Esophagus muscularis mucosa (tissue), 4 donors: ENCODE data around the gene FKBP10. TPM values are rescaled to one million over a fixed set of nuclear protein-coding genes. Genes with fewer than 3 reads are reported as not detected.
"Not testable (repeated sequence)": the region's sequence is repeated elsewhere in the genome, so short reads cannot be mapped to it uniquely, and the experiment has no call there.

Source experiments
- DNase-seq: peaks from one replicate; pipeline ENCODE4 v3.0.0-alpha.2; 2017; ENCODE audit errors: extremely low spot score
- H3K27ac ChIP-seq, 4 donors: fragments of 200-600 bp; sonication (generic); replicated peaks in 1 of 4; 1 replicate in 3 of 4; 2 replicates in 1 of 4; pipeline ENCODE4 v1.5.1; 2016 to 2019; ENCODE audit warnings: mild to moderate bottlenecking in 1 of 4
- H3K27me3 ChIP-seq, 4 donors: fragments of 200-600 bp; sonication (generic); one replicate each; pipeline versions ENCODE4 v1.5.1 to v1.6.0; 2016 to 2019
- H3K36me3 ChIP-seq, 4 donors: fragments of 200-600 bp; sonication (generic); one replicate each; pipeline ENCODE4 v1.5.1; 2016 to 2019
- H3K4me1 ChIP-seq, 4 donors: fragments of 200-600 bp; sonication (generic); one replicate each; pipeline ENCODE4 v1.5.1; 2016 to 2019
- H3K4me3 ChIP-seq, 4 donors: fragments of 200-600 bp; sonication (generic); 1 replicate in 2 of 4; 2 replicates in 2 of 4; pipeline ENCODE4 v1.5.1; 2016 to 2019; ENCODE audit warnings: mild to moderate bottlenecking in 4 of 4, moderate library complexity in 1 of 4
- H3K9me3 ChIP-seq, 4 donors: fragments of 200-600 bp; sonication (generic); 1 replicate in 3 of 4; 2 replicates in 1 of 4; pipeline ENCODE4 v1.5.1; 2016 to 2019
- CTCF ChIP-seq, 3 experiments: fragments of 200-600 bp in 2 of 3; fragments of 450-650 bp in 1 of 3; sonication (generic) in 2 of 3; IDR thresholded peaks; one replicate each; pipeline ENCODE4 v1.5.1; 2017 to 2019; ENCODE audit warnings: antibody characterized with exemption in 3 of 3, mild to moderate bottlenecking in 2 of 3, moderate library complexity in 1 of 3
- EP300 ChIP-seq: sonication (generic); formaldehyde crosslinking; IDR thresholded peaks from one replicate; pipeline ENCODE4 v1.6.1; 2017; ENCODE audit warnings: antibody characterized with exemption
- POLR2A ChIP-seq: fragments of 450-650 bp; IDR thresholded peaks from one replicate; pipeline ENCODE4 v1.6.1; 2017; ENCODE audit warnings: antibody characterized with exemption, moderate library complexity, mild to moderate bottlenecking, low read depth
- POLR2AphosphoS5 ChIP-seq, 2 donors: sonication (generic); formaldehyde crosslinking; IDR thresholded peaks; one replicate each; pipeline ENCODE4 v1.6.1; 2017; ENCODE audit warnings: antibody characterized with exemption in 2 of 2
- WGBS: methylation state at CpG from one replicate; pipeline ENCODE4 v1.1.5; 2018; 5-methylcytosine and 5-hydroxymethylcytosine counted together
- intact Hi-C: fragments of 100-400 bp; cut with DNase I; formaldehyde crosslinking; loops from one replicate; pipeline ENCODE4 v1.15.1; 2023
- total RNA-seq, 4 donors: library from RNA; depleted of rRNA; stranded (reverse); fragments of >200 nt; gene quantifications; one replicate each; pipeline versions ENCODE4 v1.1.0 to v1.2.1, GENCODE V29; 2016

Gene FKBP10
- total RNA-seq, 4 donors from 2014 or later, result 30.5 to 49.4 (median 33.8) TPM

- H3K27ac ChIP-seq, result peak overlapping the region; percentile 87 to 91 (median 87)
- WGBS, result 34% methylated on average over 4 of the region's 13 CpGs
Measured at GRCh38 chr17:41835214-41835799, 22.5 kb downstream of the FKBP10 start.

GRCh38 chr17:41835800-41836549, 23.2 kb downstream of the FKBP10 start, which contains the start of gene NT5C3B:
TSS of gene NT5C3B (minus strand) at chr17:41836232. CDS start at chr17:41836193, 39 bp downstream.
- intact Hi-C loops, result no loop called here
- no peak for DNase-seq
- H3K4me1 ChIP-seq, result peaks cover 11 to 22% (median 19%) of the 10 kb centered on the region in 4 donors
- peaks cover 10 to 25% (median 19%) of the 10 kb centered on the region in 4 donors for H3K36me3 ChIP-seq
- under 1% methylated on average over 14 of the region's 72 CpGs for WGBS
- TF ChIP-seq CTCF (IDR thresholded peaks at IDR 0.05) (no peak), POLR2A (no peak), EP300 (no peak), POLR2AphosphoS5 (IDR thresholded peaks at IDR 0.05) (peak; percentile 58 to 74)
- H3K9me3 ChIP-seq, result no peaks in the 10 kb centered on the region
- no peaks in the 10 kb centered on the region for H3K27me3 ChIP-seq
- peak within 1 kb of the TSS; percentile 87 to 91 (median 87) for H3K27ac ChIP-seq
- H3K4me3 ChIP-seq, result peak within 1 kb of the TSS; percentile 88 to 98 (median 91)

More at GRCh38 chr17:41835214-41835799, 22.5 kb downstream of the FKBP10 start:
- Histone ChIP-seq H3K4me1 (peaks cover 11 to 22% (median 19%) of the 10 kb centered on the region in 4 donors), H3K36me3 (peaks cover 17 to 32% (median 26%) of the 10 kb centered on the region in 4 donors), H3K9me3 (no peaks in the 10 kb centered on the region), H3K4me3 (peak overlapping the region; percentile 88 to 98 (median 91)), H3K27me3 (no peaks in the 10 kb centered on the region)
- no peak for DNase-seq
- TF ChIP-seq POLR2AphosphoS5 (IDR thresholded peaks at IDR 0.05), result no peak
- TF ChIP-seq CTCF (IDR thresholded peaks at IDR 0.05), result no peak
- no peak for TF ChIP-seq EP300
- TF ChIP-seq POLR2A, result no peak
- intact Hi-C loops, result no loop called here

- Histone ChIP-seq H3K27me3 (no peaks in the 10 kb centered on the region), H3K9me3 (no peaks in the 10 kb centered on the region), H3K4me3 (peak overlapping the region; percentile 88 to 98 (median 91)), H3K27ac (peak overlapping the region; percentile 87 to 91 (median 87)), H3K36me3 (peaks cover 5 to 18% (median 12%) of the 10 kb centered on the region in 4 donors), H3K4me1 (peaks cover 11 to 22% (median 19%) of the 10 kb centered on the region in 4 donors)
- intact Hi-C loops, result no loop called here
- 58% methylated on average over 16 of the region's 21 CpGs for WGBS
- TF ChIP-seq CTCF (IDR thresholded peaks at IDR 0.05) (no peak), EP300 (no peak), POLR2A (no peak), POLR2AphosphoS5 (IDR thresholded peaks at IDR 0.05) (no peak)
- DNase-seq, result no peak
Measured at GRCh38 chr17:41836550-41837196, 23.9 kb downstream of the FKBP10 start.

DNA sequence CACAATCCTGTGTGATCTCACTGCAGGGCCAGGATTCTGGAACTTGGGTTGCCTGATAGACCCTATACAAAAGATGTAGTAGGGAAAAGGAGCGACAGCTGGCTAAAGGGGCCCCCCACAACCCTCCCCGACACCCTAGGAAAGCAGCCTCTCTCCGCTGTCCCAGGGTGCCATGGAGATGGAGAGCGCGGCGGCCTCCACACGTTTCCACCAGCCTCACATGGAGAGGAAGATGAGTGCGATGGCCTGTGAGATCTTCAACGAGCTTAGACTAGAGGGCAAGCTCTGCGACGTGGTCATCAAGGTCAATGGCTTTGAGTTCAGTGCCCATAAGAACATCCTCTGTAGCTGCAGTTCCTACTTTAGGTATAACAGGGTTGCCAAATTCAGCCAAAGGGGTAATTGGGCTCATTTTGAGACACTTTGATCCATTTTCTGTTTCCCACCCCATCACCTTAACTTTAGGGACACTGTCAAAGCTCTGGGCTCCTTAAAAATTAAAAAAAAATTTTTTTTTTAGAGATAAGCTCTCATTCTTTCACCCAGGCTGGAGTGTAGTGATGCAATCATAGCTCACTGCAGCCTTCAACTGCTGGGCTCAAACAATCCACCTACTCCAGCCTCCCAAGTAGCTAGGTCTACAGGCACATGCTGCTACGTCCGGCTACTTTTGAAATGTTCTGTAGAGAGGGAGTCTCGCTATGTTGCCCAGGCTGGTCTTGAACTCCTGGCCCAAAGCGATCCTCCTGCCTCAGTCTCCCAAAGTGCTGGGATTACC, 25.1 kb downstream of the FKBP10 start, which contains the start of gene KLHL10:
KLHL10 (plus strand) TSS at position 65 of the 778 bp plus-strand sequence; CDS start at position 173, 108 bp downstream.
- Histone ChIP-seq H3K27me3 (no peaks in the 10 kb centered on the region), H3K9me3 (no peaks in the 10 kb centered on the region), H3K27ac (peak within 1 kb of the TSS; percentile 87 to 91 (median 87)), H3K4me3 (peak within 1 kb of the TSS; percentile 88 to 98 (median 91)), H3K36me3 (peaks cover 0 to 7% (median 3%) of the 10 kb centered on the region in 4 donors), H3K4me1 (peaks cover 11 to 22% (median 19%) of the 10 kb centered on the region in 4 donors)
- TF ChIP-seq CTCF (IDR thresholded peaks at IDR 0.05), result no peak
- TF ChIP-seq POLR2A, result no peak
- no peak for TF ChIP-seq POLR2AphosphoS5 (IDR thresholded peaks at IDR 0.05)
- TF ChIP-seq EP300, result no peak
- no peak for DNase-seq
- intact Hi-C loops, result no loop called here
- WGBS, result 96% methylated on average over 15 of the region's 15 CpGs

DNA sequence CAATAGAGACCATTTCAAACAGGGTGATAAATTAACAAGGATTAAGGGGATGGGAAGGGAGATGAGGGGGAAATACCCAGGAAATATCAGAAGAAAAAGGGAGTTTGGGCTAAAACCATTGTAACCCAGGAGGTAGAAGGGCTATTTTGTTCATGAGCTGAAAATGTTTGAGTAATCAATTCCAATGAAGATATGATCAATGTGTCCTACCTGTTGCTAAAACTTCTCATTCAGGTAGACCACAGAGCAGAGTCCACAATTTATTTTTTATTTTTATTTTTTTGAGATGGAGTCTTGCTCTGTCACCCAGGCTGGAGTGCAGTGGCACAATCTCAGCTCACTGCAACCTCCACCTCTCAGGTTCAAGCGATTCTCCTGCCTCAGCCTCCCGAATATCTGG, 26.6 kb downstream of the FKBP10 start:
- H3K27ac ChIP-seq, H3K9me3 ChIP-seq, H3K4me3 ChIP-seq, H3K36me3 ChIP-seq, DNase-seq, intact Hi-C loops, H3K27me3 ChIP-seq: not testable (repeated sequence)
- 98% methylated on average over 2 of the region's 2 CpGs for WGBS
- H3K4me1 ChIP-seq, result peaks cover 11 to 19% (median 17%) of the 10 kb centered on the region in 4 donors

DNA sequence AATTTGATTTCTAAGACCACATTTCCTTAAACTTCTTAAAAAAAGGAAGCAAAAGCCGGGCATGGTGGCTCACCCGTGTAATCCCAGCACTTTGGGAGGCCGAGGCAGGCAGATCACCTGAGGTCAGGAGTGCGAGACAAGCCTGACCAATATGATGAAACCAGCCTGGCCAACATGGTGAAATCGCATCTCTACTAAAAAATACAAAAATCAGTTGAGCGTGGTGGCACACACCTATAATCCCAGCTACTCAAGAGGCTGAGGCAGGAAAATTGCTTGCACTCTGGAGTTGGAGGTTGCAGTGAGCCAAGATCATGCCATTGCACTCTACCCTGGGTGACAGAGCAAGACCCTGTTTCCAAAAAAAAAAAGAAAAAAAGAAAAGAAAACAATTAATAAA, 28.0 kb downstream of the FKBP10 start:
- H3K4me3 ChIP-seq, H3K9me3 ChIP-seq, intact Hi-C loops, H3K36me3 ChIP-seq, H3K27ac ChIP-seq, DNase-seq, H3K4me1 ChIP-seq, H3K27me3 ChIP-seq: not testable (repeated sequence)
- 93% methylated on average over 6 of the region's 6 CpGs for WGBS
